GM12875 (cell line): ENCODE data around the gene SLC30A2.
A peak's percentile ranks its signal among the peaks of the same experiment; 100 is the strongest.

ENCODE experiments used
- H3K4me3 ChIP-seq: one replicate; pipeline ENCODE4 v1.5.1; 2011; ENCODE audit warnings: low read depth, low read length, control low read depth
- TF ChIP-seq, protein P1 (sequence below): IDR thresholded peaks from 2 replicates; pipeline ENCODE4 v1.5.1; 2011; ENCODE audit warnings: low read depth, mild to moderate bottlenecking, control low read depth, inconsistent platforms, low read length, moderate library complexity, borderline replicate concordance; ENCODE audit not compliant: insufficient read depth

SLC30A2 gene

DNA sequence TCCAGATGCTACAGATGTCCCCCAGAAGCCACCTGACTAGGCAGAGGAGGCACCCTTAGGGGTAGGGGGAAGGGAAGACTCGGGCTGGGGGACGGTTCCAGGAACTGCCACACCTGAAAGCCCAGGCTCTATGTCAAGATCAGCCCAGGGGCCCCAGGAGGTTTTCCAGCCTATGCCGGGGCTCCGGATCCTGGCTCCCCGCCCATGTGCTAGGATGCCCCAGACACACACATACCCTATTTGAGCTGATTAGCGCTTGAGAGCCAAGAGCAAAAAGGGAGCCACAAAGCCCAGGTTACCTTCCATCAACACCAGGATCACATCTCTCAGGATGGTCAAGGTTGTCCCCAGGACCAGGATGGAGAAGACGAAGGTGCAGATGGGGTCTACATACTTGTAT, 4.5 kb downstream of the SLC30A2 start:
- H3K4me3 ChIP-seq, result no peak overlapping the region
- TF ChIP-seq, protein P1, sequence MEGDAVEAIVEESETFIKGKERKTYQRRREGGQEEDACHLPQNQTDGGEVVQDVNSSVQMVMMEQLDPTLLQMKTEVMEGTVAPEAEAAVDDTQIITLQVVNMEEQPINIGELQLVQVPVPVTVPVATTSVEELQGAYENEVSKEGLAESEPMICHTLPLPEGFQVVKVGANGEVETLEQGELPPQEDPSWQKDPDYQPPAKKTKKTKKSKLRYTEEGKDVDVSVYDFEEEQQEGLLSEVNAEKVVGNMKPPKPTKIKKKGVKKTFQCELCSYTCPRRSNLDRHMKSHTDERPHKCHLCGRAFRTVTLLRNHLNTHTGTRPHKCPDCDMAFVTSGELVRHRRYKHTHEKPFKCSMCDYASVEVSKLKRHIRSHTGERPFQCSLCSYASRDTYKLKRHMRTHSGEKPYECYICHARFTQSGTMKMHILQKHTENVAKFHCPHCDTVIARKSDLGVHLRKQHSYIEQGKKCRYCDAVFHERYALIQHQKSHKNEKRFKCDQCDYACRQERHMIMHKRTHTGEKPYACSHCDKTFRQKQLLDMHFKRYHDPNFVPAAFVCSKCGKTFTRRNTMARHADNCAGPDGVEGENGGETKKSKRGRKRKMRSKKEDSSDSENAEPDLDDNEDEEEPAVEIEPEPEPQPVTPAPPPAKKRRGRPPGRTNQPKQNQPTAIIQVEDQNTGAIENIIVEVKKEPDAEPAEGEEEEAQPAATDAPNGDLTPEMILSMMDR, result no peak

DNA sequence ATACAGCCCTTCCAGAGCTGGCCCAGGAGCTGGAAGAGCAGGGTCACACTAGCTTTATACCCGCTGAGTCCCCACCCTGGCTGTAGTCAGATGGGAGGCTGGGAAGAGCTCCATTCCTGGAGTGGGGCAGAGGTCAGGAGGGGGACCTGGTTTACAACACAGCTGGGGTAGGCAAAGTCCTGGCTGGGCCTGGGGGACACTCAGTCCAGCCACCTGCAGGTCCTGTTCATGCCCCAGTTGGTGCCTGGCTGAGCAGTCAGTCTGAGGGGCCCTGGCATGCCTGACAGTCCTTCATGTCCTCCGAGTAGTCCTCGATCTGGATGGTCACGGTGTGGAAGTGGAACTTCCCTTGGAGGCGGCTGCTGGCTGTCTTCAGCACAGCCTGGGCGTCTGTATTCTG, 7.0 kb downstream of the SLC30A2 start:
- TF ChIP-seq, protein P1, result no peak
- H3K4me3 ChIP-seq, result no peak overlapping the region

DNA sequence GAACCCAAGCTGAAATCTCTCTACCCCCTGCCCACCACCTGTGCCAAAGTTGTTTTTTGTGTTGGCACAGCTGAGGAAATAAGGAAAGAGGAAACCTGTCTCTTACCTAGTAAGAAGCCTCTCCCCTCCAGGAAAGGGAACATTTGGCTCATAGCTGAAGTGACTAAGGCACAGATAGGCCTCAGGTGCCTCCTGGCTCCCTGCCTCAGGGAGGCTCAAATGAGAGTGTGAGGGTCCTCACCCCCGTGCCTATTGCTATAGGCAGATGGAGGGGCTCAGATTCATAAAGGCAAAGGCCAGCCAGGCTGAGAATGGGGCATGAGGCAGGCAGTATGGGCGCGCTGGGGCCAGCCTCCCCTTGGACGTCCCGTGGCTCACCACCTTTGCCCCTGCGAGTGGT, 7.4 kb downstream of the SLC30A2 start:
- no peak overlapping the region for H3K4me3 ChIP-seq
- TF ChIP-seq, protein P1, result no peak

DNA sequence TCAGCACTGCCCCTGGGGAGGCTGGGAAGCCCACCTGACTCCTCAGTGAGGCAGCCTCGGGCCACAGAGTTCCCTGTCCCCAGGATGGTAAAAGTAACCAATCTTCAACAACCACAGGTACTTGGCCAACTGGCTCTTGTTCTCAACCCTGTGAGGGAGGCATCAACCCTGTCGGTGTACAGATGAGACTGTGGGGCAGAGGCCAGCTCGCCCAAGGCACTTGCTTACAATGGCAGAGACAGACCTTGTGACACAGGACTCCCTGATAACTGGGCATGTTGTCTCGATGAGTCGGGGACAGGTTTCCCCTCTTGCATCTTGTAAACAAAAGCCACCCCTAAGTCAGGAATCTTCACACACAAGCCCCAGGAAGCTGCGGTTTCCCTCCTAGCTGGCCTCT, 8.0 kb downstream of the SLC30A2 start:
- TF ChIP-seq, protein P1, result no peak
- no peak overlapping the region for H3K4me3 ChIP-seq

DNA sequence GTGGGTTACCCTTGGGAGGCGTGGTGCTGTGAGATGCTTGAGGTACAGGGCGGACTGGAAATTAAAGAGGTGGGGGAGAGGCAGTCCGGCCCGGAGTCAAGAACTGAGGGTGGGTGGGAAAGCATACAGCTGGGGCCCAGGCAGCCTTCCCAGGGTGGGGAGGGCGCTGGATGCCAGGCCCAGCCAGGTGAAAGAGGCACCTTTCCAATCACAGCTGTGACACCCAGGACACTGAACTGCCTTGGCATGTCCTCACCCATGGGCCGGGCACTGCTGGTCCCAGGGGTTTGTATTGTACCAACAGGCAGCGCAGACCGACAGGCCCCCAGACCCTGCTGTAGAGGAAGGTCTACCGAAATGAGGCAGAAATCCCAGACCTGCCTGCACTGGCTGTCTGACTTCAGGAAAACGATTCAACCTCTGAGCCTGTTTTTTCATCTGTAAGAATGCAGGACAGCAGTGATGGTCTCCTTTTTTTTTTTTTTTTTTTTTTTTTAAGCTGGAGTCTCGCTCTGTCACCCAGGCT, 9.1 kb downstream of the SLC30A2 start:
- no peak overlapping the region for H3K4me3 ChIP-seq
- TF ChIP-seq, protein P1, result no peak

DNA sequence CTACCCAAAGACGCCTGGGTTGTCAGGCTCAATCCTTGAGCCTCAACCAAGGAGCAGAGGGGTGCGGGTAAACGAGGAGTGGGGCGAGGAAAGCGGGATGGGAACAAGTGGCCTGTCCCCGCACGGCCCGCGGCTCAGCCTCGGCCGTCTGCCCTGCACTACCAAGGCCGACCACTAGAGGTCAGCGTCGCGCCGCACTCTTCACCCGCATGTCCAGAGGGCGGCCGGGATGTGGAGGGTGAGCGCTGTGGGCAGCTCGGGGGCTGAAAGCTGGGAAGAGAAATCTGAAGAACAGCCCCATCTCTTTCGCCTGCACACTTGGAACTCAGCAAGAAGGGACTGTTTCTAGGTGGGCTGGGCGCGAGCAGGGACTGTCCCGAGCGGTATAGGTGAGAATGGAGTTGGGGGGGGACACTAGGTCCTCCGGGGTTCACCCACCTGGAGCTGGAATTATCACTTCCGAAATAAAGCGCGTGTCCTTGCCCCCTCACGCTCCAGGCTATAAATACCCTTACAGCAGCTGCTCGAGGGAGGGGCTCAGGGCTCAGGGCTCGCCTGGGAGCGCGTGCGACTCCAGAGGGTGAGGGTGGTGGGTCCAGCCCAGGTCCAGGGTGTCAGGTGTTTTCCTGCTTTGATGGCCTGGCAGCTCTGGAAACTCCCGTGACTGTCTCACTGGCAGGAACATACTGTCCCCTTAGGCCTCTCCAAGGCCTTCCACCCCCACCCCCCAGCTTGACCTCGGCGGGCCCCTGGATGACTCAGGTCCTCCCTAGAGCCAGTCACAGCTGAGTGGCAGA, 9.8 kb downstream of the SLC30A2 start:
- TF ChIP-seq, protein P1, result peak; percentile 99

DNA sequence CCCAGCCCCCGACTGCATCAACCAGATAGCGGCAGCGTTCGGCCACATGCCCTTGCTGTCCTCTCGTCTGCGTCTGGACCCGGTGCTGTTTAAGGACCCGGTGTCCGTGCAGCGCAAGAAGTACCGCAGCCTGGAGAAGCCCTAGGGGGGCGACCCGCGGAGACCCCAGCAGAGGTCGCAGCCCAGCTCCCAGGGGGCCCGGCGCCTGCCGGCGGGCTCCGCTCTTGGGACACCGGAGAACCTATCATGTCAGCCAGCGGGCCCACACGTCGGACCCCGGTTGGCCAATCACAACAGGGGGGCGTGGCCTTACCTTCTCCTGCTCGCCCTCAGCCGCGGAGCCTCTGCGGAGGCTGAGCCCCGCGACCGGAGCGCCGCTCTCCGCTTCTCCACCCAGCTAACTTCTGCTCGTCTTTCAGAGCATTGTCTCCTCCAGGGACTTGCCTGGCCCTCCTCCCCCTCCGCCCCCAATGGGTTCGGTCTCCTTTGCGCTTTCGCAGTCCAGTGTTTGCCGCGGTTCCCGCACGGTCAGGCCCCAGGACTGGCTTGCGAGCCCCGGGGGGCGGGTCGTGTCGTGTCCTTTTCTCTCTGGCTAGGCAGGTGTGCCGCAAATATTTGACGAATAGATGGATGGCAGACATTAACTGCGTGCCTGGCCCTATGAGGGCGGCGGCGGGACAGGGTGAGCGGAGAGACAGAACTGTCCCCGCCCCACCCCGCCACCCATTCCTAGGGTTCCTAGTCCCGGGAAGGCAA, 10.5 kb downstream of the SLC30A2 start:
- TF ChIP-seq, protein P1, result no peak
- peak overlapping the region; percentile 67 for H3K4me3 ChIP-seq

More for the DNA sequence above, 9.8 kb downstream of the SLC30A2 start:
- peak overlapping the region; percentile 67 for H3K4me3 ChIP-seq
